ENCODE data around the gene HLA-DOA. TPM values are rescaled to one million over a fixed set of nuclear protein-coding genes. Genes with fewer than 3 reads are reported as not detected.

Gene HLA-DOA
- total and polyA plus RNA-seq, 10 of the 15 experiments (the other 5 are each of a cell fraction or from before 2014, with no cell fraction given) = 8.8 to 108 (median 58.3) TPM

- TF ChIP-seq, protein P1, sequence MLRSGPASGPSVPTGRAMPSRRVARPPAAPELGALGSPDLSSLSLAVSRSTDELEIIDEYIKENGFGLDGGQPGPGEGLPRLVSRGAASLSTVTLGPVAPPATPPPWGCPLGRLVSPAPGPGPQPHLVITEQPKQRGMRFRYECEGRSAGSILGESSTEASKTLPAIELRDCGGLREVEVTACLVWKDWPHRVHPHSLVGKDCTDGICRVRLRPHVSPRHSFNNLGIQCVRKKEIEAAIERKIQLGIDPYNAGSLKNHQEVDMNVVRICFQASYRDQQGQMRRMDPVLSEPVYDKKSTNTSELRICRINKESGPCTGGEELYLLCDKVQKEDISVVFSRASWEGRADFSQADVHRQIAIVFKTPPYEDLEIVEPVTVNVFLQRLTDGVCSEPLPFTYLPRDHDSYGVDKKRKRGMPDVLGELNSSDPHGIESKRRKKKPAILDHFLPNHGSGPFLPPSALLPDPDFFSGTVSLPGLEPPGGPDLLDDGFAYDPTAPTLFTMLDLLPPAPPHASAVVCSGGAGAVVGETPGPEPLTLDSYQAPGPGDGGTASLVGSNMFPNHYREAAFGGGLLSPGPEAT (IDR thresholded peaks at IDR 0.05; ENCODE audit: low read depth) = peak; percentile 59; the same call in 1 of the 2 replicates
- TF ChIP-seq SRF (IDR thresholded peaks at IDR 0.05; ENCODE audit: low read depth in 2 of 2, low read length in 2 of 2) (no peak), EP300 (IDR thresholded peaks at IDR 0.05; ENCODE audit: borderline replicate concordance in 1 of 2, control insufficient read depth in 1 of 2, low read depth in 2 of 2, low read length in 2 of 2) (no peak), CREM (IDR thresholded peaks at IDR 0.05; ENCODE audit: low read depth) (peak; percentile 41; the same call in 1 of the 2 replicates), ZBED1 (IDR thresholded peaks at IDR 0.05; ENCODE audit: borderline replicate concordance) (peak; percentile 29; the same call in 1 of the 2 replicates), NFXL1 (IDR thresholded peaks at IDR 0.05; ENCODE audit: borderline replicate concordance) (no peak), SREBF2 (IDR thresholded peaks at IDR 0.05; ENCODE audit: low read length) (no peak)
- TF ChIP-seq, protein P2, sequence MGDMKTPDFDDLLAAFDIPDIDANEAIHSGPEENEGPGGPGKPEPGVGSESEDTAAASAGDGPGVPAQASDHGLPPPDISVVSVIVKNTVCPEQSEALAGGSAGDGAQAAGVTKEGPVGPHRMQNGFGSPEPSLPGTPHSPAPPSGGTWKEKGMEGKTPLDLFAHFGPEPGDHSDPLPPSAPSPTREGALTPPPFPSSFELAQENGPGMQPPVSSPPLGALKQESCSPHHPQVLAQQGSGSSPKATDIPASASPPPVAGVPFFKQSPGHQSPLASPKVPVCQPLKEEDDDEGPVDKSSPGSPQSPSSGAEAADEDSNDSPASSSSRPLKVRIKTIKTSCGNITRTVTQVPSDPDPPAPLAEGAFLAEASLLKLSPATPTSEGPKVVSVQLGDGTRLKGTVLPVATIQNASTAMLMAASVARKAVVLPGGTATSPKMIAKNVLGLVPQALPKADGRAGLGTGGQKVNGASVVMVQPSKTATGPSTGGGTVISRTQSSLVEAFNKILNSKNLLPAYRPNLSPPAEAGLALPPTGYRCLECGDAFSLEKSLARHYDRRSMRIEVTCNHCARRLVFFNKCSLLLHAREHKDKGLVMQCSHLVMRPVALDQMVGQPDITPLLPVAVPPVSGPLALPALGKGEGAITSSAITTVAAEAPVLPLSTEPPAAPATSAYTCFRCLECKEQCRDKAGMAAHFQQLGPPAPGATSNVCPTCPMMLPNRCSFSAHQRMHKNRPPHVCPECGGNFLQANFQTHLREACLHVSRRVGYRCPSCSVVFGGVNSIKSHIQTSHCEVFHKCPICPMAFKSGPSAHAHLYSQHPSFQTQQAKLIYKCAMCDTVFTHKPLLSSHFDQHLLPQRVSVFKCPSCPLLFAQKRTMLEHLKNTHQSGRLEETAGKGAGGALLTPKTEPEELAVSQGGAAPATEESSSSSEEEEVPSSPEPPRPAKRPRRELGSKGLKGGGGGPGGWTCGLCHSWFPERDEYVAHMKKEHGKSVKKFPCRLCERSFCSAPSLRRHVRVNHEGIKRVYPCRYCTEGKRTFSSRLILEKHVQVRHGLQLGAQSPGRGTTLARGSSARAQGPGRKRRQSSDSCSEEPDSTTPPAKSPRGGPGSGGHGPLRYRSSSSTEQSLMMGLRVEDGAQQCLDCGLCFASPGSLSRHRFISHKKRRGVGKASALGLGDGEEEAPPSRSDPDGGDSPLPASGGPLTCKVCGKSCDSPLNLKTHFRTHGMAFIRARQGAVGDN (IDR thresholded peaks at IDR 0.05) = no peak
- TF ChIP-seq, protein P3, sequence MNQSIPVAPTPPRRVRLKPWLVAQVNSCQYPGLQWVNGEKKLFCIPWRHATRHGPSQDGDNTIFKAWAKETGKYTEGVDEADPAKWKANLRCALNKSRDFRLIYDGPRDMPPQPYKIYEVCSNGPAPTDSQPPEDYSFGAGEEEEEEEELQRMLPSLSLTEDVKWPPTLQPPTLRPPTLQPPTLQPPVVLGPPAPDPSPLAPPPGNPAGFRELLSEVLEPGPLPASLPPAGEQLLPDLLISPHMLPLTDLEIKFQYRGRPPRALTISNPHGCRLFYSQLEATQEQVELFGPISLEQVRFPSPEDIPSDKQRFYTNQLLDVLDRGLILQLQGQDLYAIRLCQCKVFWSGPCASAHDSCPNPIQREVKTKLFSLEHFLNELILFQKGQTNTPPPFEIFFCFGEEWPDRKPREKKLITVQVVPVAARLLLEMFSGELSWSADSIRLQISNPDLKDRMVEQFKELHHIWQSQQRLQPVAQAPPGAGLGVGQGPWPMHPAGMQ (IDR thresholded peaks at IDR 0.05; ENCODE audit: borderline replicate concordance) = no peak
Observed at GRCh38 chr6:32972353-32973143, 36.8 kb downstream of the HLA-DOA start (continued).
